Peyer's patch (tissue), 4 donors: Measurements from ENCODE around the gene PFN2. TPM values are rescaled to one million over a fixed set of nuclear protein-coding genes. Genes with fewer than 3 reads are reported as not detected.

Source experiments
- DNase-seq, 3 donors: peaks; one replicate each; pipeline ENCODE4 v3.0.0-alpha.2; 2017 to 2019
- H3K27ac ChIP-seq, 4 donors: fragments of 200-600 bp; sonication (generic); one replicate each; pipeline ENCODE4 v1.5.1; 2016 to 2019
- H3K27me3 ChIP-seq, 2 donors: fragments of 200-600 bp; sonication (generic); one replicate each; pipeline ENCODE4 v1.5.1; 2019
- H3K36me3 ChIP-seq, 3 donors: fragments of 200-600 bp; sonication (generic); one replicate each; pipeline ENCODE4 v1.5.1; 2016 to 2019
- H3K4me1 ChIP-seq, 4 donors: fragments of 200-600 bp; sonication (generic); one replicate each; pipeline ENCODE4 v1.5.1; 2016 to 2019
- H3K4me3 ChIP-seq, 4 donors: fragments of 200-600 bp; sonication (generic); 1 replicate in 3 of 4; 2 replicates in 1 of 4; pipeline ENCODE4 v1.5.1; 2016 to 2019; ENCODE audit warnings: mild to moderate bottlenecking in 1 of 4
- H3K9me3 ChIP-seq, 4 donors: fragments of 200-600 bp; sonication (generic); one replicate each; pipeline ENCODE4 v1.5.1; 2016 to 2019; ENCODE audit warnings: mild to moderate bottlenecking in 1 of 4
- POLR2A ChIP-seq, 2 donors: fragments of 450-650 bp; IDR thresholded peaks; one replicate each; pipeline ENCODE4 v1.5.1; 2017; ENCODE audit warnings: antibody characterized with exemption in 2 of 2, mild to moderate bottlenecking in 2 of 2, moderate library complexity in 2 of 2
- small RNA-seq, 2 donors: library from RNA; depleted of rRNA; stranded (forward); fragments of <200 nt; gene quantifications; one replicate each; pipeline ENCODE3, GENCODE V24; 2016
- total RNA-seq, 4 donors: library from RNA; depleted of rRNA; stranded (reverse); fragments of >200 nt; gene quantifications; one replicate each; pipeline ENCODE4 v1.1.0, GENCODE V29; 2016
- TF ChIP-seq, protein P1 (sequence below), 6 experiments: fragments of 450-650 bp in 4 of 6; fragments of 200-600 bp in 2 of 6; sonication (generic) in 1 of 6; IDR thresholded peaks; one replicate each; pipeline ENCODE4 v1.5.1; 2017 to 2019; ENCODE audit warnings: antibody characterized with exemption in 6 of 6, mild to moderate bottlenecking in 3 of 6, moderate library complexity in 1 of 6

The PFN2 gene
- total RNA-seq, 4 donors from 2014 or later: 39.6 to 69.6 (median 60.9) TPM

DNA sequence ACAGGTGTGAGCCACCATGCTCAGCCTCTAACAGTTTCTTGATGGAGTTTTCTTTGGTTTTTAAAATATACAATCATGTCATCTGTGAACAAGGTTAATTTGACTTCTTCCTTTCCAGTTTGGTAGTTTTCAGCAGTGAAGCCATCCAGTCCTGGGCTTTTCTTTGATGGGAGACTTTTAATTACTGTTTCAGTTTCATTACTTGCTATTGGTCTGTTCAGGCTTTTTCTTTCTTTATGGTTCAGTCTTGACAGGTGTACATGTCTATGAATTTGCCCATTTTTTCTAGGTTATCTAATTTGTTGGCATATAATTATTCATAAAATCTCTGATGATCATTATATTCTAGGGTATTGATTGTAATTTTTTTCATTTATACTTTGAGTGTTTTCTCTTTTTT lies 36.8 kb downstream of the PFN2 start:
- H3K27me3 ChIP-seq: no peaks in the 10 kb centered on the region
- no peak overlapping the region for H3K27ac ChIP-seq
- no peak for TF ChIP-seq POLR2A (IDR thresholded peaks at IDR 0.05)
- TF ChIP-seq, protein P1, sequence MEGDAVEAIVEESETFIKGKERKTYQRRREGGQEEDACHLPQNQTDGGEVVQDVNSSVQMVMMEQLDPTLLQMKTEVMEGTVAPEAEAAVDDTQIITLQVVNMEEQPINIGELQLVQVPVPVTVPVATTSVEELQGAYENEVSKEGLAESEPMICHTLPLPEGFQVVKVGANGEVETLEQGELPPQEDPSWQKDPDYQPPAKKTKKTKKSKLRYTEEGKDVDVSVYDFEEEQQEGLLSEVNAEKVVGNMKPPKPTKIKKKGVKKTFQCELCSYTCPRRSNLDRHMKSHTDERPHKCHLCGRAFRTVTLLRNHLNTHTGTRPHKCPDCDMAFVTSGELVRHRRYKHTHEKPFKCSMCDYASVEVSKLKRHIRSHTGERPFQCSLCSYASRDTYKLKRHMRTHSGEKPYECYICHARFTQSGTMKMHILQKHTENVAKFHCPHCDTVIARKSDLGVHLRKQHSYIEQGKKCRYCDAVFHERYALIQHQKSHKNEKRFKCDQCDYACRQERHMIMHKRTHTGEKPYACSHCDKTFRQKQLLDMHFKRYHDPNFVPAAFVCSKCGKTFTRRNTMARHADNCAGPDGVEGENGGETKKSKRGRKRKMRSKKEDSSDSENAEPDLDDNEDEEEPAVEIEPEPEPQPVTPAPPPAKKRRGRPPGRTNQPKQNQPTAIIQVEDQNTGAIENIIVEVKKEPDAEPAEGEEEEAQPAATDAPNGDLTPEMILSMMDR (IDR thresholded peaks at IDR 0.05): no peak
- no peaks in the 10 kb centered on the region for H3K36me3 ChIP-seq
- H3K9me3 ChIP-seq: no peaks in the 10 kb centered on the region
- no peak for DNase-seq
- H3K4me1 ChIP-seq: no peaks in the 10 kb centered on the region
- H3K4me3 ChIP-seq: no peak overlapping the region

DNA sequence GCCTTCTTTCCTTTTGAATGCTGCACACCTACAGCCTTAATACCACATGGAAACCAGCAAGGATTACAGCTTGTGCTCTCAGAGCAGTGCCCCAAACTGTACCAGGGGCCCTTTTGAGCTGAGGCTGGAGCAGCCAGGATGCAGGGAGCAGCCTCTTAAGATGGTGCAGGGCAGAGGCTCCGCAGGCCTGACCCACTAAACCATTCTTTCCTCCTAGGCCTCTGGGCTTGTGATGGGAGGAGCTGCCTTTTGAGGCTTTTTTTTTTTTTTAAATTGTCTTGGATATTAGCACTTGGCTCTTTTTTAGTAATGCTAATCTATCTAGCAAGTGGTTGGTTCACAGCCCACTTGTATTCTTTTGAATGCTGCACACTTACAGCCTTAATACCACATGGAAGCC lies 37.7 kb downstream of the PFN2 start:
- TF ChIP-seq, protein P1 (IDR thresholded peaks at IDR 0.05): no peak
- TF ChIP-seq POLR2A (IDR thresholded peaks at IDR 0.05): no peak
- H3K27me3 ChIP-seq: no peaks in the 10 kb centered on the region
- H3K4me1 ChIP-seq: no peaks in the 10 kb centered on the region
- H3K9me3 ChIP-seq: no peaks in the 10 kb centered on the region
- H3K36me3 ChIP-seq: no peaks in the 10 kb centered on the region
- no peak overlapping the region for H3K4me3 ChIP-seq
- DNase-seq: no peak
- H3K27ac ChIP-seq: no peak overlapping the region

DNA sequence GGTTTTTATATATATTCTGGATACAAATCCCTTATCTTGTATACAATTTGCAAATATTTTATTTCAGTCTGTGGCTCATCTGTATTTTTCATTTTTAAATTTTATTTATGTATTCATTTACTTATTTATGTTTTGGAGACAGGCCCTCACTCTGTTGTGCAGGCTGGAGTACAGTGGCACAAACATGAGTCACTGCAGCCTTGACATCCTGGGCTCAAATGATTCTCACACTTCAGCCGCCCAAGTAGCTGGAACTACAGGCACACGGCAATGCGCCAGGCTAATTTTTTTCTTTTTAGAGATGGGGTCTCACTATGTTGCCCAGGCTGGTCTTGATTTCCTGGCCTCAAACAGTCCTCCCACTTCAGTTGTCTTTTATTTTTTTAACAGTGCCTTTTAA lies 50.6 kb downstream of the PFN2 start:
- peaks cover 0 to 15% (median 0%) of the 10 kb centered on the region in 3 donors for H3K36me3 ChIP-seq
- TF ChIP-seq, protein P1 (IDR thresholded peaks at IDR 0.05): no peak
- no peak for TF ChIP-seq POLR2A (IDR thresholded peaks at IDR 0.05)
- no peak overlapping the region for H3K27ac ChIP-seq
- DNase-seq: no peak
- no peaks in the 10 kb centered on the region for H3K9me3 ChIP-seq
- no peak overlapping the region for H3K4me3 ChIP-seq
- no peaks in the 10 kb centered on the region for H3K27me3 ChIP-seq
- no peaks in the 10 kb centered on the region for H3K4me1 ChIP-seq

DNA sequence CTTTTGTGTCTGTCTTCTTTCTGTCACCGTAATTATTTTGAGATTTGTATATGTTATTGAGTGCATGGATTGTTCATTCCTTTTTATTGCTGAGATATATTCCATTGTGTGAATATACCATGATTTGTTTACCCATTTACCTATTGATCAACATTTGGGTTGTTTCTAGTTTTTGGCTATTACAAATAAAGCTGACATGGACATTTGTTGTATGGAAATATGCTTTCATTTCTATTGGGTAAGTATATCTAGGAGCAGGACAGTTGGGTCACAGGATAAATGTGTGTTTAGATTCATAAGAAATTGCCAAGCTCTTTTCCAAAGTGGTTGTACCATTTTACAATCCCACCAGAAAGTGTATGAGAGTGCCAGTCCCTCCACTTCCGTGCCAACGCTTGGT lies 51.2 kb downstream of the PFN2 start:
- Histone ChIP-seq H3K4me1 (no peaks in the 10 kb centered on the region), H3K27ac (no peak overlapping the region), H3K9me3 (no peaks in the 10 kb centered on the region), H3K36me3 (peaks cover 0 to 18% (median 0%) of the 10 kb centered on the region in 3 donors), H3K4me3 (no peak overlapping the region), H3K27me3 (no peaks in the 10 kb centered on the region)
- DNase-seq: no peak
- TF ChIP-seq, protein P1 (IDR thresholded peaks at IDR 0.05): no peak
- no peak for TF ChIP-seq POLR2A (IDR thresholded peaks at IDR 0.05)

DNA sequence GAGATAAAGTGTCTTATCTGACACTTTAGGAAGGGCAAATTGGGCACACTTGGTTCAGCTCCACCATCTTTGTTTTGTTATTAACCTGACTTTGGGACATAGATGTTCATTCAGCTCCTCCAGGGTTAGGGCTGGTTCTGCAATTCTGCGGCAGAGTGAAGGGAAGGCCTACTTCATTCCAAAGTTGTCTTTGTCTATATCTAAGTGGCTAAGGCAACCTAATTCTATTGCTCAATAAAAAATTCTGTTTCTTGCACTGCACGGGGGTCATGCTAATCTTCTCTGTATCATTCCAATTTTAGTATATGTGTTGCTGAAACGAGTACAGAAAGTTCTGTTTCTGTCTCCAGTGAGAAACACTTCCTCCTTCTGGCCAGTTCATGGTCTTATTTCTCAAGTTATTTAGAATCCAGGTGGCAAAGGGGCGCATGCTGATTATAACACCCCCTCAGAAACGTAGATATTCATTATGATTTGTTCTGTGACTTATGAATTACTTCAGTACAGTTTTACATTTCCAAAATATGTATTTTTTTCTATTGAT lies 53.5 kb downstream of the PFN2 start:
- DNase-seq: no peak
- Histone ChIP-seq H3K9me3 (no peaks in the 10 kb centered on the region), H3K36me3 (peaks cover 0 to 23% (median 0%) of the 10 kb centered on the region in 3 donors), H3K27me3 (no peaks in the 10 kb centered on the region), H3K4me1 (no peaks in the 10 kb centered on the region), H3K27ac (no peak overlapping the region), H3K4me3 (no peak overlapping the region)
- TF ChIP-seq, protein P1 (IDR thresholded peaks at IDR 0.05): no peak
- no peak for TF ChIP-seq POLR2A (IDR thresholded peaks at IDR 0.05)

Small RNA genes lying within 50 kb of the gene (small RNA-seq; reads per million reads assigned to genes)
- gene RNU6-720P: 0 reads per million in 2 donors

Other genes starting within 250 kb of the PFN2 start
- 10 to 100 TPM; 10.9 to 29.7 (median 17.9) TPM for gene COMMD2, start 218.4 kb downstream of the PFN2 start, total RNA-seq
- gene ANKUB1, start 178.3 kb downstream of the PFN2 start, total RNA-seq: not detected
- 10 to 100 TPM; 35.0 to 74.3 (median 58.1) TPM for gene RNF13, start 157.7 kb downstream of the PFN2 start, total RNA-seq